HFFc6 (cell line): ENCODE measurements around the gene CBX7. TPM values are rescaled to one million over a fixed set of nuclear protein-coding genes. Genes with fewer than 3 reads are reported as not detected.

Experiments used
- DNase-seq: peaks from one replicate; pipeline ENCODE4 v3.0.0-alpha.2; 2018
- H3K27ac Mint-ChIP-seq: 2 replicates; pipeline ENCODE4 v1.8.0; 2020; ENCODE audit warnings: mild to moderate bottlenecking, mixed read lengths
- H3K27me3 Mint-ChIP-seq: 2 replicates; pipeline ENCODE4 v1.8.0; 2021; ENCODE audit warnings: mild to moderate bottlenecking, moderate library complexity, mixed read lengths; ENCODE audit not compliant: insufficient read depth
- H3K36me3 Mint-ChIP-seq: 2 replicates; pipeline ENCODE4 v1.8.0; 2021; ENCODE audit warnings: low read depth, mixed read lengths
- H3K4me1 Mint-ChIP-seq: 2 replicates; pipeline ENCODE4 v1.8.0; 2020; ENCODE audit warnings: low read depth, mixed read lengths
- H3K4me3 Mint-ChIP-seq: 2 replicates; pipeline ENCODE4 v1.8.0; 2020; ENCODE audit warnings: mild to moderate bottlenecking, moderate library complexity, mixed read lengths
- H3K9me3 Mint-ChIP-seq: 2 replicates; pipeline ENCODE4 v1.8.0; 2020; ENCODE audit warnings: mild to moderate bottlenecking, mixed read lengths
- total RNA-seq, 6 experiments: library from RNA; stranded (reverse); fragmentation: NEBNext Ultra II Directional; extraction: Animal tissue kit (Norgen Biotek cat#: 25700); gene quantifications; 2 replicates in 1 of 6; 3 replicates in 5 of 6; pipeline ENCODE4 v1.2.3, GENCODE V29; 2021
- TF ChIP-seq, protein P1 (sequence below): fragments of 200-600 bp; sonication (generic); IDR thresholded peaks from 2 replicates; pipeline ENCODE4 v1.5.0; 2021; ENCODE audit warnings: antibody characterized with exemption, mild to moderate bottlenecking

CBX7 gene
- total RNA-seq, 6 experiments from 2014 or later, result 6.2 to 7.2 (median 6.8) TPM

DNA sequence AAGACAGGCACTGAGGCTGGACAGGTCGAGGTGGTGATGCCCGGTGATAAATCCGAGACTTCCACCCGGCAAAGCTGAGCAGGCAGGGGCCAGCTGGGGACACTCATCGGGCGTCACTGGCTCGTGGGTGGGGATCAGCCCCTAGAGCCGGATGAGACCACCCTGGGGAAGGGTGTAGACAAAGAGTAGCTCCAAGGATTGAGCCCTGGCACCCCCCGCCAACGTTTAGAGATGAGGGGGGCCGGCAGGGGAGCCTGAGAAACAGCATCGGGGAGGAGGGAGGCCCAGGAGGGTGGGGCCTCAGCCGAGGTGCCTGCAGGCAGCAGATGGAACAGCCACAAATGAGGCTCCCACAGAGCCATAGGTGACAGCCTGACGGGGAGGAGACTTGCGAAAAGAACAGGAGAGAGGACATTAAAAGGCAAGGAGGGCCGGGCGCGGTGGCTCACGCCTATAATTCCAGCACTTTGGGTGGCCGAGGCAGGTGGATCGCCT is 27.4 kb upstream of the CBX7 start:
- H3K27me3 Mint-ChIP-seq, result peaks cover under 1% of the 10 kb centered on the region; the same call in 1 of the 2 replicates
- no peaks in the 10 kb centered on the region; the same call in 1 of the 2 replicates for H3K36me3 Mint-ChIP-seq
- no peak overlapping the region for H3K4me3 Mint-ChIP-seq
- peaks cover 45% of the 10 kb centered on the region for H3K4me1 Mint-ChIP-seq
- H3K9me3 Mint-ChIP-seq, result peaks cover 4% of the 10 kb centered on the region; the same call in 1 of the 2 replicates
- no peak overlapping the region for H3K27ac Mint-ChIP-seq
- no peak for DNase-seq
- TF ChIP-seq, protein P1, sequence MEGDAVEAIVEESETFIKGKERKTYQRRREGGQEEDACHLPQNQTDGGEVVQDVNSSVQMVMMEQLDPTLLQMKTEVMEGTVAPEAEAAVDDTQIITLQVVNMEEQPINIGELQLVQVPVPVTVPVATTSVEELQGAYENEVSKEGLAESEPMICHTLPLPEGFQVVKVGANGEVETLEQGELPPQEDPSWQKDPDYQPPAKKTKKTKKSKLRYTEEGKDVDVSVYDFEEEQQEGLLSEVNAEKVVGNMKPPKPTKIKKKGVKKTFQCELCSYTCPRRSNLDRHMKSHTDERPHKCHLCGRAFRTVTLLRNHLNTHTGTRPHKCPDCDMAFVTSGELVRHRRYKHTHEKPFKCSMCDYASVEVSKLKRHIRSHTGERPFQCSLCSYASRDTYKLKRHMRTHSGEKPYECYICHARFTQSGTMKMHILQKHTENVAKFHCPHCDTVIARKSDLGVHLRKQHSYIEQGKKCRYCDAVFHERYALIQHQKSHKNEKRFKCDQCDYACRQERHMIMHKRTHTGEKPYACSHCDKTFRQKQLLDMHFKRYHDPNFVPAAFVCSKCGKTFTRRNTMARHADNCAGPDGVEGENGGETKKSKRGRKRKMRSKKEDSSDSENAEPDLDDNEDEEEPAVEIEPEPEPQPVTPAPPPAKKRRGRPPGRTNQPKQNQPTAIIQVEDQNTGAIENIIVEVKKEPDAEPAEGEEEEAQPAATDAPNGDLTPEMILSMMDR, result no peak

DNA sequence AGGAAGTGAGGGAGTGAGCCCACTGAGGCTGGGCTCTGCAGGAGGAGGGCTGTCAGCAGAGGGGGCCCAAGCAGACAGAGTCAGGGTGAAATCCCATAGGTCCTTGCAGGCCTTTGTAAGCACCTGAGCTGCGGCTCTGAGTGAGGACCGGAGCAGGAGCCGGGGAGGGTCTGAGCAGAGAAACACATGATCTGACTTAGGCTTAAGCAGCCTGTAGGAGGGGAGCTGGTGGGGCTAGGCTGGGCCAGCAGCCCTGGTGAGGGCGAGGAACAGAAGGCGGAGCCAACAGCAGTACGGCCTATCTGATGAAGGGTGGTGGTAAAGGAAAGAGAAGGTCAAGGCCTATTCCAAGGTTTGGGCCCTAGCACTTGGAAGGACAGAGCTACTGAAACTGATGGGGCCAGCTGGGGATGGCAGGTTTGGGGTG is 26.9 kb upstream of the CBX7 start:
- Mint-ChIP-seq H3K4me3 (no peak overlapping the region), H3K36me3 (no peaks in the 10 kb centered on the region; the same call in 1 of the 2 replicates), H3K27me3 (no peaks in the 10 kb centered on the region; the same call in 1 of the 2 replicates), H3K9me3 (peaks cover 4% of the 10 kb centered on the region; the same call in 1 of the 2 replicates), H3K4me1 (peaks cover 50% of the 10 kb centered on the region), H3K27ac (0 out of 2 replicates have a peak overlapping the region, but pooled peaks have one; percentile 12)
- TF ChIP-seq, protein P1, result no peak
- DNase-seq, result no peak

DNA sequence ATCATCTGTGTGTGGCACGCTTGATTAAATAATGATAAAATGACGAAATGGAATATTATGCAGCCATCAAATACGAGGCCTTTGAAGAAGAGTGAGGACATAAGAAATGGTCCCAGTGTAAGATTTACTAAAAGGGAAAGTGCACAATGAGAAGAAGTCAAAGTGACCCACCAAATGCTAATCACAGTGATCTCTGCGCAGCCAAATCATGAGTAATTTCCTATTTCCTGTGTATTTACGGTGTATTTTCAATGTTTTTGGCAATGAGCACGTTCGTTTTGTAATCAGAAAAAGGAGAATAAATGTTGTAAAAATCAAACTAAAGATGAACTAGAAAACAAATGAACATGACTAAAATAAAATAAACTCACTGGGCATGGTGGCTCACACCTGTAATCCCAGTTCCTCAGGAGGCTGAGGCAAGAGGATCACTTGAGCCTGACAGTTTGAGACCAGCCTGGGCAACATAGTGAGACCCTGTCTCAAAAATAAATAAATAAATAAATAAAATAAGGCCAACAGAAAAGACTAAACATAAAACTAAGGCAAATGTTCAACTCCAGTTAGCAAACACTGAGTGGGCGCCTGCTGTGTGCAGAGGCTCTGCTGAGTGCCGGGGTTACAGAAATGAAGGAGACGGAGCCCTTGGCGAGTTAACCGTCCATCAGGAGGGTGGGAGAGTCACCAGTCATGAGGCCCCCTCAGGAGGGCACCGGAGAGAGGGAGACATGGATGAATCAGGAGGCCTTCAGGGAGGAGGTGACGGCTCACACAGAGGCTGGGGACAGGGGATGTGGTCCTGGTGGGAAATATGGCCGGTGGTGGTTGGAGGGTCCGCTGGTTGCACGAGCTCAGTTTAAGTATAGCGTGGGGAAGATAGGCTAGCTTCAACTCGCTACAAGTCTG is 26.0 kb upstream of the CBX7 start:
- no peaks in the 10 kb centered on the region; the same call in 1 of the 2 replicates for H3K36me3 Mint-ChIP-seq
- TF ChIP-seq, protein P1, result no peak
- H3K27ac Mint-ChIP-seq, result peak overlapping the region; percentile 65
- no peaks in the 10 kb centered on the region; the same call in 1 of the 2 replicates for H3K27me3 Mint-ChIP-seq
- DNase-seq, result peak; percentile 58
- H3K9me3 Mint-ChIP-seq, result peaks cover 4% of the 10 kb centered on the region; the same call in 1 of the 2 replicates
- peaks cover 60% of the 10 kb centered on the region for H3K4me1 Mint-ChIP-seq
- H3K4me3 Mint-ChIP-seq, result no peak overlapping the region

DNA sequence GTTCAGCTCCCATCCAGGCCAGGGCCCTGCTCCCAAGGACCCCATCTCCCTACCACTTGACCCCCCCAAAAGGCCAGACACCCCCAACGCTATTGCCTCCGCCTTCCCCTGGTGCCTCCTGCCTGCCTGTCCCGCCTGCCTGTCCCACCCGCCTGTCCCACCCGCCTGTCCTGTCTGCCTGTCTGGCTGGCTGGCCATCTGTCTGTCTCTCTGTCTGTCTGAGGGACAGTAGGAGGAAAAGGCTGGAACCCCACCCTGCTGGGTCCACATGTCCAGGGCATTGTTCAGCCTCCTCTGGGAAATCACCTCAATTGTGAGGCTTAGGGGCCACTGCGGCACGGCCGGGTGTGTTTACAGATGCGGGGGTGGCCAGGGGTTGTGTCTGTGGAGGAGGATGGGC is 25.3 kb upstream of the CBX7 start:
- Mint-ChIP-seq H3K4me1 (peaks cover 66% of the 10 kb centered on the region), H3K9me3 (peaks cover 4% of the 10 kb centered on the region; the same call in 1 of the 2 replicates), H3K27ac (peak overlapping the region; percentile 65), H3K4me3 (no peak overlapping the region), H3K27me3 (no peaks in the 10 kb centered on the region; the same call in 1 of the 2 replicates), H3K36me3 (no peaks in the 10 kb centered on the region; the same call in 1 of the 2 replicates)
- DNase-seq, result no peak
- TF ChIP-seq, protein P1, result no peak

DNA sequence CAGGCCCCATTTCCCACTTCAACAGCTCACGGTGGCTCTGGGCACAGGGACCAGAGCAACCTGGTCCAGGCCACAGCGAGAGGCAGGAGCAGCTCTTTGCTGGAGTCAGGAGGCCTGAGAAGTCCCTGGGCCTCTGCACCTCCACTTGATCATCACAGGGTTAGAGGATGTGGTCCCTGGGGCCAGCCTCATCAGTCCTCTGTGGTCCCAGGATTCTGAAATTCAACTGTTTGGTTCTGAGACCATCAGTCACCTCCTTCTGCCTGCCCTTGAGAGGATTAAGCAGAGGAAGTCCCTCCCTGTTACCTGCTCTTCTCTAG is 24.9 kb upstream of the CBX7 start:
- H3K27me3 Mint-ChIP-seq, result no peaks in the 10 kb centered on the region; the same call in 1 of the 2 replicates
- peak overlapping the region; percentile 65 for H3K27ac Mint-ChIP-seq
- no peak for DNase-seq
- H3K4me1 Mint-ChIP-seq, result peaks cover 67% of the 10 kb centered on the region
- H3K36me3 Mint-ChIP-seq, result no peaks in the 10 kb centered on the region; the same call in 1 of the 2 replicates
- TF ChIP-seq, protein P1, result no peak
- H3K9me3 Mint-ChIP-seq, result peaks cover 4% of the 10 kb centered on the region; the same call in 1 of the 2 replicates
- no peak overlapping the region for H3K4me3 Mint-ChIP-seq
